CD4-positive, alpha-beta T cell treated with Interleukin-6 for 4 hours (primary cell): Measurements from ENCODE around the gene NRXN3.

Experiments used
- DNase-seq: peaks from one replicate; pipeline ENCODE4 v3.0.0-alpha.2; 2020; ENCODE audit warnings: mixed read lengths

NRXN3 gene

GRCh38 chr14:79451601-79452000 lies 1281.4 kb downstream of the NRXN3 start:
- DNase-seq, result no peak

GRCh38 chr14:79453276-79453675 lies 1283.1 kb downstream of the NRXN3 start:
- DNase-seq, result no peak

- DNase-seq, result no peak
These were observed 1294.3 kb downstream of the NRXN3 start for GRCh38 chr14:79464468-79464867.

- DNase-seq, result no peak
These were observed 1295.5 kb downstream of the NRXN3 start for GRCh38 chr14:79465651-79466050.

- no peak for DNase-seq
These were observed 1296.9 kb downstream of the NRXN3 start for GRCh38 chr14:79466938-79467527.

GRCh38 chr14:79467835-79468234 lies 1297.7 kb downstream of the NRXN3 start:
- DNase-seq, result no peak

- DNase-seq, result no peak
These were observed 1298.3 kb downstream of the NRXN3 start for GRCh38 chr14:79468486-79468885.

GRCh38 chr14:79473651-79474050 lies 1303.5 kb downstream of the NRXN3 start:
- no peak for DNase-seq

- DNase-seq, result no peak
These were observed 1305.8 kb downstream of the NRXN3 start for GRCh38 chr14:79475887-79476532.

- no peak for DNase-seq
These were observed 1306.4 kb downstream of the NRXN3 start for GRCh38 chr14:79476552-79476951.

- DNase-seq, result no peak
These were observed 1310.0 kb downstream of the NRXN3 start for GRCh38 chr14:79480212-79480611.

- DNase-seq, result no peak
These were observed 1312.7 kb downstream of the NRXN3 start for GRCh38 chr14:79482825-79483224.

GRCh38 chr14:79483477-79484388 lies 1313.6 kb downstream of the NRXN3 start:
- no peak for DNase-seq

- DNase-seq, result no peak
These were observed 1317.5 kb downstream of the NRXN3 start for GRCh38 chr14:79487632-79488031.

- no peak for DNase-seq
These were observed 1321.0 kb downstream of the NRXN3 start for GRCh38 chr14:79491161-79491560.

- no peak for DNase-seq
These were observed 1323.0 kb downstream of the NRXN3 start for GRCh38 chr14:79493081-79493645.

GRCh38 chr14:79496701-79497100 lies 1326.5 kb downstream of the NRXN3 start:
- no peak for DNase-seq

- DNase-seq, result no peak
These were observed 1330.3 kb downstream of the NRXN3 start for GRCh38 chr14:79500489-79500888.

- no peak for DNase-seq
These were observed 1332.1 kb downstream of the NRXN3 start for GRCh38 chr14:79502136-79502750.

- DNase-seq, result no peak
These were observed 1332.6 kb downstream of the NRXN3 start for GRCh38 chr14:79502751-79503148.

- no peak for DNase-seq
These were observed 1340.5 kb downstream of the NRXN3 start for GRCh38 chr14:79510659-79511058.

GRCh38 chr14:79511146-79511545 lies 1341.0 kb downstream of the NRXN3 start:
- no peak for DNase-seq

GRCh38 chr14:79513446-79513845 lies 1343.3 kb downstream of the NRXN3 start:
- DNase-seq, result no peak
